NT2/D1 (cell line): ENCODE measurements around the gene TMEM131.

Source experiments
- SUZ12 ChIP-seq: IDR thresholded peaks from 2 replicates; pipeline ENCODE4 v1.6.1; 2011; ENCODE audit not compliant: insufficient read length, insufficient read depth; ENCODE audit errors: extremely low read depth
- YY1 ChIP-seq: IDR thresholded peaks from 2 replicates; pipeline ENCODE4 v1.6.1; 2011; ENCODE audit not compliant: insufficient read length, insufficient read depth

GRCh38 chr2:97708048-97708380, 287.7 kb downstream of the TMEM131 start:
- TF ChIP-seq SUZ12 (no peak), YY1 (no peak)
